SIG-M5 (cell line): ENCODE measurements around the gene MBD5.

Experiments
- DNase-seq: peaks from one replicate; lab custom pipeline; 2025; lab: John Stamatoyannopoulos, UW

The MBD5 gene

DNA sequence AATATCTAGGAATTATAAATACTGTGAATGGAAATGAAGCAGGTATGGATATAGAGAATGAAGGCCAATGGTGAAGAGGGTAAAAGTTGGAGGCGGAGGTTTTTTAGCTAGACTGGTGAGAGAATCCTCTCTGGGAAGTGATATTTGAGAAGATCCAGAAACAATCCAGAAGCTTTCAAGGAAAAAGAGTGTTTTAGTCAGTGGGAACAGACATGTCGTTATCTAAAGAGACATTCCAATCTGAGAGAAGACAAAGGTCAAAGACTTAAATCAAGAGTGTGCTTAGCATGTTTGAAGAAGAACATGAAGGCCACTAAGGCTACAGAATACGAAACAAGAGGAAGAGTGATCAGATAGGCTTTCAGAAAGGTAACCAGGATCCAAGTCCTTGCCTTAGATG, 211.0 kb downstream of the MBD5 start:
- no peak for DNase-seq

DNA sequence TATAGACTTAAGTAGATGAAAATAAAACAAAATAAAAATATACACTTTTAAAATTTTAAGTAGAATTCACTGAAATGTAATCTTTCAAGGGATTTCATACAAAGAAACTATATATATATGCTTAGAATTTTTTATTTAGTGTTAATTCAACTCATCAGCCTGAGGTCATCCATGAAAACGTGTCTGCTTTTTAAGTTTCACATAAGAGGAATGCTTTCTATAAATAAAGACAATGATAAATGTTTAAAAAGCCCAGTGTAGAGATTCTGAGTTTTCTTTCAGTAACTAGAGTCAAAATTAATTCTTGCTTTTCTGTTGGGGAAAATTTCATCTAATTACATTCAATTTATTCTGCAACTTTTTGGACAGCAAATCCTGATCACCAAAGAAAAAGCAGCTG, 213.3 kb downstream of the MBD5 start:
- DNase-seq = no peak

DNA sequence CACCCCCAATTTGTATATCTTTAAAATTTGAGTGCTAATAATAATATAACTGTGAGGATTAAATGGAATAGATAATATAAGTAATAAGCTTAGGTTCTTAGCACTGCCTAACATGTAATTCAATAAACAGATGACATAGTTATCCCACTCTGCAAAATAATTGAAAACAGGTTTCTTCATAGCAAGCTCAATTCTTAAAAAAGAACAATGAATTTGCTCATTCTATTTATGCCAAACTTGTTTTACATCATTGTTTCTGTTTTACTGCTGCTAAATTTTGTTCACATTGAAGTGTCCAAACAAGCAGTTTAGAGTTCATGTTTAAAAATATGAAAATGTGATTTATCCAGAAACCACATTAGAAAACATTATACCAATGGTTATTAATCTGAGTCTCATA, 217.0 kb downstream of the MBD5 start:
- DNase-seq = no peak

DNA sequence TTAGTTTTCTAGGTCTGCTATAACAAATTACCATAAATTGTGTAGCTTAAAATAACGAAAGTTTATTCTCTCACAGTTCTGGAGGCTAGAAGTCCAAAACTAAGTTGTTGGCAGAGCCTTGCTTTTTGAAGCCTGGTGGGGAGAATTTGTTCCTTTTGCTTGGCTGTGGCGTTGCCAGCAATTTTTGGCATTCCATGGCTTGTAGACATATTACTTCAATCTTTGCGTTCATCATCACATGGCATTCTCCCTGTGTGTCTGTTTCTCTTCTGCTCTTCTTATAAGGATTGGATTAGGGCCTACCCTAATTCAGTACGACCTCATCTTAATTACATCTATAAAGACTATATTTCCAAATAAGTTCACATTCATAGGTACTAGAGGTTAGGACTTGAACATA, 217.7 kb downstream of the MBD5 start:
- DNase-seq = no peak

DNA sequence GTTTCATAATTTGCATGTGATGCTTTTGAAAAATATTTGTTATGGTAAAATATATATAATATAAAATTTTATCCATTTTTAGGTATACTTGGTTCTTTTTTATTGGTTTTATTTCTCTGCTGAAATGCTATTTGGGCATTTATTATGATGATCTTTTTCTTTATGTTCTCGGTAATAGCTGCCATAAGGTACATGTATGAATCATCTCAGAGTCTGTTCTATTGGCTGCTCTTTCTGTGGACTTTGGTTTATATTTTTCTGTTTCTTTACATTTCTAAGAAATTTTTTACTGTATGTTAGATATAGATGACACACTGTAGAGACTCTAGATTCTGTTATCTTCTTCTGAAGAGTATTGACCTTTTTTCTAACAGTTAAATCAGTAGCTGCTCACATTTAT, 219.9 kb downstream of the MBD5 start:
- DNase-seq = no peak

DNA sequence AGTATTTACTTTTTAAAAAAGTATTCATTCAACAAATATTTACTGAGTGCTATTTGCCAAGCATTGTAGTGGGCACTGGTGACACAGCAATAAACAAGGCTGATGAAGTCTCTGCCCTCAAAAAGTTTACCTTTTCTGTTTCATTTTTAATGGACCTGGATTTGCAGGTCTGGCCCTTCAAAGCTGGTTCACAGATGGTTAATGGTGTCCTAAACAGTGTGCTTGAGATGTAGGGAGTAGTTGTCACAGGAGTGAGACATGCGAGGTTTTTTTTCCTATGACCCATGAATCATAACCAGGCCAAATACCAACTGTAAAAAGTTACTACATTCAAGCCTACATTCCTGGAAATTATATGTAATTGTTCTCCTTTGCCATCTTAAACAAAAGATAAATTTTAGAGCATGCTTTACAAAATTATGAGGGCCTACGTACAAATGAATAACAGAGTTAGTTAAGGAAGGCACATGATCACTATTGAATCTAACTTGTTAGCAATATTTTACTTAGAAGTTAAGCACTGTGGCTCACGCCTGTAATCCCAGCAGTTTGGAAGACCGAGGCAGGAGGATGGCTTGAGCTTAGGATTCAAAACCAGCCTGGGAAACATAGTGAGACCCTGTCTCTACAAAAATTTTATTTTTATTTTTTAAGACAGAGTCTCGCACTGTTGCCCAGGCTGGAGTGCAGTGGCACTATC, 223.9 kb downstream of the MBD5 start:
- no peak for DNase-seq

DNA sequence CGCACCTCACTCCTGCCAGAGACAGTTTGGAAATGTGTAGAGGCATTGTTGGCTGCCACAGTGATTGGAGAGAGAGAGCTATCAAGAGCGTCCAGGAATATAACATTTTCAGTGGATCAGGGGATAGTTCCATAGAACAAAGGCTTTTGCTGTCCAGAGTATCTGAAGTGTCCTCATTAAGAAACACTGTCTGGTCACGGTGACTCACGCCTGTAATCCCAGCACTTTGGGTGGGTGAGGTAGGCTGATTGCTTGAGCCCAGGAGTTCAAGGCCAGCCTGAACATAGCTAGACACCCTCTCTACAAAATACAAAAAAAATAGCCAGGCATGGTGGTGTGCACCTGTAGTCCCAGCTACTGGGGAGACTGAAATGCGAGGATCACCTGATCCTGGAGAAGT, 231.1 kb downstream of the MBD5 start:
- no peak for DNase-seq

DNA sequence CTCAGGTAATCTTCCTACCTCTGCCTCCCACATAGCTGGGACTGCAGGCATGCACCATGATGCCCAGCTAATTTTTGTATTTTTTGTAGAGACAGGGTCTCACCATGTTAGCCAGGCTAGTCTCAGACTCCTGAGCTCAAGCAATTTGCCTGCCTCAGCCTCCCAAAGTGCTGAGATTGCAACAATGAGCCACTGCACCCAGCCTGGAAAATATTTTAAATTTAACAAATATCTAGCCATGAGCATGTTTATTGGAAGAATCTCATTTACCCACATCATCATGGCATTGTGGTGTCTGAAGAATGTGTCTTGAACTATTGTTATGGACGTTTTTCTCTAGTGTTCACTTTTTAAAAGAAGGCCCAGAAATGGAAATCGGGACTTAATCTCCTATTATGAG, 231.8 kb downstream of the MBD5 start:
- DNase-seq = no peak

DNA sequence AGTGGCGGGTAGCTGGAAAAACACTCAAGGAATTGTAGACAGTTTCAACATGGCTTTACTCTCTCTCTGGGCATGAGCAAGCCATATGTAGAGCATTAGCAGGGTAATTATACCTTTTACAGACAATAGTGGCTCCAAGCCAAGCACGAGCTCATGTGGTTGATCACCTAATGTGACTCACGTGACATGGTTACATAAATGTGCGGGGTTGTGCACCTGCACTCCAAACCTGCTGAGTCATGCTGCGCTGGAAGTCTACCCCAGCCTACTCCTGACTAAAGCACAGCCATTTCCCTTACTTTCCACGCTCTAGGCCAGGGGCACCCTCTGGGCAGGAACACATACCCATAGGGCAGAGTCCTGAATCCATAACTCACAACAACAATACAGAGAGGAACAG, 232.8 kb downstream of the MBD5 start:
- DNase-seq = no peak

DNA sequence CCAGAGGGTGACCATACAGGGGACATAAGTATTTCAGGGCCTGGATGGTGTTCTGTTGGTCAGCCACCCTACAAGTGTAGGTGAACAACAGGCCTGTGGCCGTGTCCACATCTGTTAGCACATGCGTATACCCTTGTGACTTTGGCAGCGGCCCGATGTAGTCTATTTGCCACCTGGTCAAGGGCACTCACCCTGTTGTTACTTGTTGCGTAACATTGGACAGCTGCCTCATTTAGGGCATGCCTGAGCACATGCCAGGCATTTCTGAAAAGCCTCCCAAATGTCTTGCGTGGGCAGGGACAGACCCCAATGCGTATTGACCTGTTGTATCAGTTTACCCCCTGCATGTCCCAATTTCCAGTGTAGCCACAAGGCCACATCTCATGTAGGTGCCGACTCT, 235.0 kb downstream of the MBD5 start:
- no peak for DNase-seq

DNA sequence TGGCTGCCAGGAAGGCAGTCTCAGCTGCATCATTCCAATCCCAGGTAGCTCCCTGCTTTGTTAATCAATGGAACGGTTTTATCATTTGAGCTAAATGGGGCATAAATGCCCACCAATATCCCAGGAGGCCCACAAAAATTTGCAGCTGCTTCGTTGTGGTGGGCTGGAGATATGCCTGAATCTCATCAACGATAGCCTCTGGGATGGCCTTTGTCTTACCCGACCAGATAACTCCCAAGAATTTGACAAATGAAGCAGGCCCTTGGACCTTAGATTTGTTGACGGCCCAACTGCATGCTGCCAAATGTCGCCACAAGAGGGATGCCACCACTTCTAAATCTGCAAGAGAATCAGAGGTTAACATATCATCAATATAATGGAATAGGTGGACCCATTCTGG, 236.4 kb downstream of the MBD5 start:
- DNase-seq = no peak

DNA sequence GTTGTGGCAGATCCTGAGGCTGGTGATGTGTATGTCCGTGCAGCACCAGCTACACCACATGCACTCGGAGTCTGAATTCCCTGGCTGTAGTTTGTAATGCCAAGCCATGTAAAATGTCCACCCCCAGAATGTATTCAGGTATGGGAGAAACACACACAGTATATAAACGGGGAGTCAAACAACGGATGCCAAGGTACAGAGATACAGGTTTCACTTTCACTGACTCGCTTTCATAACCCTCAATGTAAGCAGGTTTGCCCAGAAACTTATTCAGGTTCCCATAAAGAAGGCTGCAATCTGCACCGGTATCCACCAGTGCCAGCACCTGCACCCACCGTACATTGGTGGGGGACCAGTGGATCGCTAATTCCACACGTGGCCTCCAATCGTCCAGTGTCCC, 237.2 kb downstream of the MBD5 start:
- DNase-seq = no peak

DNA sequence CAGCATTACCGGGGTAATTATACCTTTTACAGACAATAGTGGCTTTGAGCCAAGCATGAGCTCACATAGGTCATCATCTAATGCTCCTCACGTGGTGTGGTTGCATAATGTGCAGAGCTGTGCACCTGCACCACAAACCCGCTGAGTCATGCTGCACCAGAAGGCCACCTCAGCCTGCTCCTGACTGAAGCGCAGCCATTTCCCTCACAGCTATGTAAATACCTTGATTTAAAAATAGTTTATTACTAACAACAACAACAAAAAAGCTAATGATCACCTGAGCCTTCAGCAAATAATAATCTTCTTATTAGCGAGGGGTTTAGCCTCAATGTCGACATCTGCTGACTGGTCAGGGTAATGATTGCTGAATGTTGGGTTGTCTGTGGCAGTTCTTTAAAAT, 238.8 kb downstream of the MBD5 start:
- DNase-seq = no peak

DNA sequence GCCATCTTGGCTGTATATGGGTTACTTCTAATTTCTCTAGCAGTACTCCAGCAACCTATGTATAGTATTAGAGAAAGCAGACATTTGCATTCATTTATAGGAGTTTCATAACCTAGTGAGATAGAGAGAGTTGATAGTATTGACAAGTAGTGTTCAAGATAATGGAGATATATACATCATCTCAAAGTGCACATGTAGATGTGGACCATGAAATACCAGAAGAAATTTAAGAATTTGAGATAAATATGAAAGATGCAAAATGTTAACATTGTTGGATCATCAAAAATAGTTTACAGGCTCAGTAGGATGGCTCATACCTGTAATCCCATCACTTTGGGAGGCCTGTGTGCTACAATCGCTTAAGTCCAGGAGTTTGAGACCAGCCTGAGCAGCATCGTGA, 243.0 kb downstream of the MBD5 start:
- DNase-seq = no peak

DNA sequence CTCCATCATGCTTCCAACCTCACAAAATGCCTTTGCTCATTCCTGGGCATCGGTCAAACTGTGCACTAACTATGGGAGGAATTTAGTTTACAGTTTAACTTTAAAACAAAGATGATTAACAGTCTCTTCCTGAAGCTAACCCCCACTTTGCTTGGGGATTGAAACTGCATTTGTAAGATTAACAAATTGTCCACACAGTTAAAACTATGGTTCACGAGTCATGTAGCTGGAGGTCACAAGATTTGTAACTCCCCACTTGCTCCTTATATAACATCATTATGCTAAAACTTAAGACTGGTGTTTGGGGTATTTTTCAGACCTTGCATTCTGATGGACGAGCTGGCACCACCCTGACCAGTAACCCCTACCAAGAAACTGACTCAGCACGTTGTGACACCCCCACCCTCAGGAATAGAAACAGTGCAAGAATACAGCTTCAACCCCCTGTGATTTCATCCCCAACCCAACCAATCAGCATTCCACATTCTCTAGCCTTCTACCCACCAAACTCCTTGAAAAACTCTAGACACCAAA, 252.3 kb downstream of the MBD5 start:
- no peak for DNase-seq

DNA sequence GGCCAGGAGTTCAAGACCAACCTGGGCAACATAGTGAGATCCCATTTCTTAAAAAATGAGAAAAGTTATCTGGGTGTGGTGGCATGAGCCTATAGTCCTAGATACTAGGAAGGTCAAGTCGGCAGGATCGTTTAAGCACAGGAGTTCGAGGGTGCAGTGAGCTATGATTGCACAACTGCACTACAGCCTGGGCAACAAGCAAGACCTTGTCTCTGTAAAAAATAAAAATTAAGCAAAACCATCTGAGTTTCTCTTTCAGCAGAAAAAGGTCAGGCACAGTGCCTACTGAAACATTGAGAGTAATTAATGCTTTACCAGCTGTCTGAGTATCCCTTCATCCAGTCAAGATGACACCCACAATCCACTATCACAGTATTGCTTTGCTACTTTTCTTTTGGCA, 258.3 kb downstream of the MBD5 start:
- no peak for DNase-seq

DNA sequence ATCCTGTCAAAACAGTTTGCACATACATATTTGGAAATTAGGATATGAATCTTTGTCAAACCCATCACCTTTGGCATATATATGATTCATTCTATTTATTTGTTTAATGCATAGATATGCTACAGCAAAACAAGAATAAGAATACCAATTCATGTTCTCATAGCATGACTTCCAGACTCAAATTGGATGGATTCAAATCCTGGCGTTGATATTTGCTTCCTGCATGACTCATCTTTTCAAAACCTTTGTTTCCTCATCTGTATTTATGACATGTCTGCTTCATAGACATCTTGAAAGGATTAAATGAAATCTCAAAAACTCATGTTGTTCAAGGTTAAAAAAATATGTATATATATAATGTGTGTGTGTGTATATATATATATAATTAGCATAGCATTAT, 261.3 kb downstream of the MBD5 start:
- no peak for DNase-seq

DNA sequence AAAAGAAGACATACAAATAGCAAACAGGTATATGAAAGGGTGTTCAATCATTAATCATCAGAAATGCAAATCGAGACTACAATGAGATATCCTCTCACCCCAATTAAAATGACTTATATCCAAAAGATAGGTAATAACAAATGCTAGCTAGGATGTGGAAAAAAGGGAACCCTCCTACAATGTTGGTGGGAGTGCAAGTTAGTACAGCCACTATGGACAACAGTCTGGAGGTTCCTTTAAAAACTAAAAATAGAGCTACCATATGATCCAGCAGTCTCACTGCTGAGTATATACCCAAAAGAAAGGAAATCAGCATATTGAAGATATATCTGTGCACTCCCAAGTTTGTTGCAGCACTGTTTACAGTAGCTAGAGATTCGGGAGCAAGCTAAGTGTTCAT, 271.5 kb downstream of the MBD5 start:
- no peak for DNase-seq

DNA sequence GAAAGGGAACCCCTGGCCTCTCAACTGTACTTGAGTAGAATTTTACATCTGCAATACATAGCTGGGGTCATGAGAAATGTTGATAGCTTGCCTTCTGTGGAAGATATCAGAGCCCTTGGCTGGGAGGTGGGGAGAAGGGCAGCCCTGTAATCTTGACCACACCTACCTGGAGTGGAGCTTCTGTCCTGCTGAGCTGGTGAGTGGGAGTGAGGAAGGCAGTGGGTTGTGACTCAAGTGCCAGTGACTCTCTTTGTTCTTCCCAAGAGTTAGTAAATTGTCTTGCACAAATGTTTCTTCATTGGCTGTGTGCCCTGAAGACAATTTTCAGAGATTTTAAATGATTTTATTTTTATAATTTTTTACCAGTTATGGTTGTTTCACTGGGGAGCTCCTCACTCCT, 277.3 kb downstream of the MBD5 start:
- DNase-seq = no peak

DNA sequence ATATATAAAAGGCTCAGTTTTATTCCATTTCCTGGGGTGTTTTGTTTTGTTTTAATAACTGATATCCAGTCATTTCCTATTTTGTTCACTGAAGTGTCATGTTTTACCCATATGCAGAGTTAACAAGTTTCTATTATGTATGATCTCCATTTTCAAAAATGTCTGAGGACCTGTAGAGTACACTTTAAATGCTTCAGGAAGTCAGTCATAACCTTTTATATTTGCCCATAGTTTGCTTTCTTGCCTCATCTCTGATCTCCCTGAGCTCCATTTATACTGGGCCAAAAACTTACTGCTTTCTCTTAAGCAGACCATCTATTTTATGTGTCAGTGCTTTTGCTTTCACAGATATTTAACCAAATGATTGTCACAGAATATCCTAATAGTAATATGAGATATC, 278.7 kb downstream of the MBD5 start:
- DNase-seq = no peak

DNA sequence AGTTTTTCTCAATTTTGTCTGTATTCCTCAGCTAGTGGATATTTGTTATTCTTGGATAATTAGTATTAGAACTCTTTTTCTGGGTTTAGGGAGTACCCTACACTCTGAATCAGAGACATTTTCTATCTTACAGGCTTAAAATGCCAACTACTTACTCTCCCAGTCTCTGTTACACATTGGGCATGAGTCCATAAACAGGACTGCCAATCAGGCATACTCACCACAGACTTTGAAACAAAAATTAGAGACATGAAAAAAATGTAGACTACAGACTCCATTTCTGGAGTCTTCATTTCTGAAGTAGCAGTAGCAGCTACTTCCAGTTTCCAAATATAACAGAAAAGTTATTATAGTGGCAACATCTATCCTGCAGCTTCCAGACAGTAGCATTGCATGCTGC, 279.7 kb downstream of the MBD5 start:
- DNase-seq = no peak

DNA sequence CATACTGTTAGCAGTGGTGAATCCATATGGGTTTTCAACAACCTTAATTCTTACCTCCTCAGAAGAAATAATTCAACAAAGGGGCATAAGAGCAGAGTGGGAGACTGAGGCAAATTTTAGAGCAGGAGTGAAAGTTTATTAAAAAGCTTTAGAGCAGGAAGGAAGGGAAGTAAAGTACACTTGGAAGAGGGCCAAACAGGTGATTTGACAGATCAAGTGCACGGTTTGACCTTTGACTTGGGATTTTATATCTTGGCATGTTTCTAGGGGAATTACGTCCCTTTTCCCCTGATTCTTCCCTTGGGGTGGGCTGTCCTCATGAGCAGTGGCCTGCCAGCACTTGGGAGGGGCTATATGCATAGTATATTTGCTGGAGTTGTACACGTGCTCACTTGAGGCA, 280.5 kb downstream of the MBD5 start:
- no peak for DNase-seq

DNA sequence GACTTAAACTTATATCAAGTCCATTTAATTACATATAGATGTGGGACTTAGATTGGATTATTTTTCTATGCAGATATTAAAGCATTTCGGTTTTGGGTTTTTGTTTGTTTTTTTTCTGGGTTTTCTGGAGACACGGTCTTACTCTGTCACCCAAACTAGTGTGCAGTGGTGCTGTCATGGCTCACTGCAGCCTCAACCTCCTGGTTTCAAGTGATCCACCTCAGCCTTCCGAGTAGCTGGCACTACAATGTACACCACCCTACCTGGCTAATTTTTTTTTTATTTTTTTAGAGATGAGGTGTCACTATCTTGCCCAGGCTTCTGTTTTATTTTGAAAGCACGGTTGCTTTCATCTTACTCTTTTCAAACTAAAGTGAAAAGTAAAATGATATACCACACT, 281.6 kb downstream of the MBD5 start:
- no peak for DNase-seq

DNA sequence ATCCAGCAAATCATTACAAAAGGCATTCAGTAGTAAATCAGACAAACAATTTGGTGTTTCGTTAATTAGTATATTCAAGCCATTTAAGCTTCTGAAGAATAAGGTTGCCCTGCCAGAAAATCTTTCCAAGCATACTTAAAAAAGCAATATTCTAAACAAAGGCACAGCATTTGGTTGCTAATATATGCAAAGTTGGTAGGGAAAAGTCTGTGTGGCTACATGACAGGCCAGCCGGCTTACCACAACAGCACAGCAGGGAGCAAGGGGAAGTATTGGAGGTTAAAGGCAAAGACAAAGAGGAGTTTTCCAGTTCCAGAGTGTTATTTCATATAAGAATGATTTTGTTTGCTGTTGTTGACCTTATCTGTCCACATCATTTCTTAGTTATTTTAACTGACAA, 282.3 kb downstream of the MBD5 start:
- DNase-seq = no peak

DNA sequence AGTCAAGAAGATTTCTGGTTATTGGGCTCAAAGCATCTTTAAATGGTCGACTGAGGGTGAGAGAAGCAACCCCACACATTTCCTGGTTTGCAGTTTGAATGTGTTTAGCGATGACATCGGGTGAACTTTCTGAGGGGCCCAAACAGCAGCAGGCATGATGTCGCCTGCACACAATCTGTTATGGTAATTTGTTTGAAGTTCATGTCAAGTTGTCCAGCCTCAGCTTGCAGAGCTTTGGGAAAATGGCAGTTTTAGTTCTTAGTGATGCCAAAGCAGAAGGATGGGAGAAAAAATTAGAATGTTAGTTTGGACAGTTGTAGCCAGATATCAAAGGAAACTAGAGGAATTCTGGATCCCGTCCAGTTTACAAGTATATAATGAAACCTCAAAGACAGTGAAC, 284.6 kb downstream of the MBD5 start:
- no peak for DNase-seq
